Stimulated activated effector memory CD8-positive, alpha-beta T cell treated with anti-CD3 and anti-CD28 coated beads, Interleukin-12 subunit alpha, Interleukin-12 subunit beta, amount 100 ng/mL, for 72 hours (primary cell): ENCODE measurements around the gene KDM7A.
A peak's percentile ranks its signal among the peaks of the same experiment; 100 is the strongest.

ENCODE experiments used
- ATAC-seq: fragments of 150-1000 bp; cut with Tn5 transposase; 2 replicates; pipeline ENCODE4 v1.10.0; 2021
- DNase-seq, 2 donors: peaks; one replicate each; pipeline ENCODE4 v3.0.0; 2021 to 2022; ENCODE audit warnings: low spot score in 2 of 2
- H3K27ac Mint-ChIP-seq: one replicate; pipeline ENCODE4 v1.8.0; 2022; ENCODE audit warnings: mild to moderate bottlenecking, mixed read lengths
- H3K36me3 Mint-ChIP-seq: one replicate; pipeline ENCODE4 v1.8.0; 2022; ENCODE audit warnings: mild to moderate bottlenecking, mixed read lengths
- H3K4me1 Mint-ChIP-seq: one replicate; pipeline ENCODE4 v1.8.0; 2022; ENCODE audit warnings: mixed read lengths
- H3K4me3 Mint-ChIP-seq: one replicate; pipeline ENCODE4 v1.8.0; 2022; ENCODE audit warnings: mild to moderate bottlenecking, mixed read lengths
- H3K9me3 Mint-ChIP-seq: one replicate; pipeline ENCODE4 v1.8.0; 2022; ENCODE audit warnings: mixed read lengths

The KDM7A gene

DNA sequence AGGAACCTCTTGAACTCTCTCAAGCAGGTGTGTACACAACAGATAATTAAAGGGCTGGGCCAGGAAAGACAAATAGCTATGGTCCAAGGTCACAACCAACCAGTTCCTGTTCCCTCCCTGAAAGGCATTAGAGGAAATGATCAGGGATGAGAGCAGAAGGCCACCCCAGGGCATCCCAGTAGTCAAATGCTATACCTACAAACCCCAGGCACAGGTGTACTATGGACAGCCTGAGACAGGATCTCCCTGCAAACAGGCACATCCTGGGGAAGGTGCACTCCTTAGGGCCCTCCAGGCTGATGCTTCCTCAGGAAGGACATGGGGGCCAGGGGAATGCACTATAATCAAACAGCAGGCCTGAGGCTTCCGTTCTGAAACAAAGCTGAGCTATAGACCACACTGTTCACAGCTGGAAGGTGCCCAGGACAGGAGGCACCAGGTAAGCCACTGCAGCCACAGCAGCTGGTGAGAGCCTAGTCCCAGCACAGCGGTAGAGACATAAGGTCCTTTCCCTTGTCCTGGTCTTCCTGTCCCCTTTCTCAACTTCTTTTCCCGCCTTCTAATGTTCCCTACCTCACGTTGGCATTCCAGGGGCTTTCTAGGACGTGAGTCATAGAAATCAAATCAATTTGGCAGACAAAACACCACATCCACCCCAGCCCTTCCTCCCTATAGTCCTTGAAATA, 127.3 kb downstream of the KDM7A start:
- no peaks in the 10 kb centered on the region for H3K9me3 Mint-ChIP-seq
- H3K27ac Mint-ChIP-seq: no peak overlapping the region
- peaks cover 26% of the 10 kb centered on the region for H3K4me1 Mint-ChIP-seq
- H3K36me3 Mint-ChIP-seq: peaks cover 37% of the 10 kb centered on the region
- no peak overlapping the region for H3K4me3 Mint-ChIP-seq
- ATAC-seq (no peak), DNase-seq (no peak)

DNA sequence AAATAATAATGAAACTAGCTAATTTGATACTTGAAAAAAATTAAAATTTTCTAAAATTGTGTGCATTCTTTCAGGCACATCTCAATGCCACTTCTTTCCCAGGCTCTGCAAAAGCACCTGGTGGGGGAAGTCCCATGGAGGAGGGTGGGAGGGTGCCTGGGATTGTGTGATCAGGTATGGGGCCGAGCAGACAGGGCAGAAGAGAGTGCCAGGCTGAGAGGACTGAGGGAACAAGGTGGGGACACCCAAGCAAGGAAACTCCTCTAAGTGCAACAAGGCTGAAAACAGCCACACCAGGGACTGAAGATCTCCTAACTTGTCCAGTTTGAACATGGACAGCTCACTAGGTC, 127.8 kb downstream of the KDM7A start:
- Mint-ChIP-seq H3K4me3 (no peak overlapping the region), H3K27ac (no peak overlapping the region), H3K36me3 (peaks cover 39% of the 10 kb centered on the region), H3K4me1 (peaks cover 21% of the 10 kb centered on the region), H3K9me3 (no peaks in the 10 kb centered on the region)
- DNase-seq (no peak), ATAC-seq (no peak)

DNA sequence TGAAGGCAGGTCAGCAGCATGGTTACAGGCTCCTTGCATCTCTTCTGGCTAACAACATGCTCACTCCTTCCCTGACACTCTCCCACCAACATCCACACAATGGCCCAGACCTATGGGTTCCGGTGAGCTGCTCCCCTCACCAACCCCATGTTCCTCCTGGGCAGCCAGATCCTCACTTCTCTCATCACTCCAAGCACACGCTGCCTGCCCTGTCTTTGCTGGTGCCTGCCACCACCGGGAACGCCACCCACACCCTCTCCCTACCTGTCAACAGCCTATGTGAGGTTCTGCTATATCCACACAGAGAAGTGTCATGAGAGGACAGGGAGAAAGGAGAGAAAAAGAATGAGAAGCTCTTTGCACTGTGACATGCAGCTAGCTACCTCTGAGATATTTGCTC, 128.6 kb downstream of the KDM7A start:
- peaks cover 13% of the 10 kb centered on the region for H3K4me1 Mint-ChIP-seq
- H3K36me3 Mint-ChIP-seq: peaks cover 40% of the 10 kb centered on the region
- DNase-seq: no peak
- H3K27ac Mint-ChIP-seq: no peak overlapping the region
- ATAC-seq: no peak
- no peaks in the 10 kb centered on the region for H3K9me3 Mint-ChIP-seq
- no peak overlapping the region for H3K4me3 Mint-ChIP-seq

DNA sequence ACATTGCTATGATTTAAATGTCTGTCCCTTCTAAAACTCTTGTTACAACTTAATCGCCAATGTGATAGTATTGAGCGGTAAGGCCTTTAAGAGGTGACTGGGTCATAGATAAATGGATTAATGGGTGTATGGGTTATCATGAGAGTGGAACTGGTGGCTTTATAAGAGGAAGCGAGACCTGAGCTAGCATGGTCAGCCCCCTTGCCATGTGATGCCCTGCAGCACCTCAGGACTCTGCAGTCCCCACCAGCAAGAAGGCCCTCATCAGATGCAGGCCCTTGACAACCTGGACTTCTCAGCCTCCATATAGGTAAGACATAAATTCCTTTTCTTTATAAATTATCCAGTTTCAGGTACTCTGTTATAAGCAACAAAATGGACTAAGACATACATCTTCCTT, 129.6 kb downstream of the KDM7A start:
- no peak for ATAC-seq
- peaks cover 34% of the 10 kb centered on the region for H3K36me3 Mint-ChIP-seq
- H3K4me1 Mint-ChIP-seq: peaks cover 10% of the 10 kb centered on the region
- H3K9me3 Mint-ChIP-seq: no peaks in the 10 kb centered on the region
- H3K4me3 Mint-ChIP-seq: no peak overlapping the region
- no peak for DNase-seq
- H3K27ac Mint-ChIP-seq: no peak overlapping the region

DNA sequence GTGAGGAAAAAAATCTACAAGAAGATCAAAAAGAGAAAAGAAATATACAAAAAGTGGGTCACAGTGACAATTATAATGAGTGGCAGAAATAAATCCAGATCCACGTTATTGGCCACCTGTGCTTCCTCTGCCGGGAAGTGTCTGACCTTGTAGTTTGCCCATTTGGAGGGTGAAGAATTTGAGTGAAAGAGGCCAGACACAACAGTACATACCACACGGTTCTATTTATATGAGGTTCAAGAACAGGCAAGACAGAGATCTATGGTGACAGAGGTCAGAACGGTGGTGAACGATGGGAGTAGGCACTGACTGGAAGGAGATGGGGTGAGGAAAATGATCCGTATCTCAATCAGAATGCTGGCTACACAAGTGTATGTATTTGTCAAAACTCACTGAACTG, 131.1 kb downstream of the KDM7A start:
- H3K36me3 Mint-ChIP-seq: peaks cover 43% of the 10 kb centered on the region
- peaks cover 10% of the 10 kb centered on the region for H3K4me1 Mint-ChIP-seq
- no peaks in the 10 kb centered on the region for H3K9me3 Mint-ChIP-seq
- H3K27ac Mint-ChIP-seq: no peak overlapping the region
- DNase-seq (no peak), ATAC-seq (no peak)
- H3K4me3 Mint-ChIP-seq: no peak overlapping the region

DNA sequence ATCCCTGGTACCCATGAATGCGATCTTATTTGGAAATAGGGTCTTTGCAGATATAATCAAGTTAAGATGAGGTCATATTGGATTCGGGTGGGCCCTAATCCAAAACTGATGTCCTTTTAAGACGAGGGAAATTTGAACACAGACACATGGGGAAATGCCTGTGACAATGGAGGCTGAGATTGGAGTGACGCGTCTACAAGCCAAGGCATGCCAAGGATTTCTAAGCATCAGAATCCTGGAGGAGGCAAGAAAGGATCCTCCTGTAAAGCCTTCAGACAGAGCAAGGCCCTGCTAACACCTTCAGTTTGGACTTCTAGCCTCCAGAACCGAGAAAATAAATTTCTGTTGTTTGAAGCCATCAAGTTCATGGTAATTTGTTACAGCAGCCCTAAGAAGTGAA, 132.5 kb downstream of the KDM7A start:
- no peak for ATAC-seq
- Mint-ChIP-seq H3K36me3 (peaks cover 39% of the 10 kb centered on the region), H3K27ac (peak overlapping the region; percentile 24), H3K4me1 (peaks cover 14% of the 10 kb centered on the region), H3K9me3 (no peaks in the 10 kb centered on the region), H3K4me3 (no peak overlapping the region)
- no peak for DNase-seq

DNA sequence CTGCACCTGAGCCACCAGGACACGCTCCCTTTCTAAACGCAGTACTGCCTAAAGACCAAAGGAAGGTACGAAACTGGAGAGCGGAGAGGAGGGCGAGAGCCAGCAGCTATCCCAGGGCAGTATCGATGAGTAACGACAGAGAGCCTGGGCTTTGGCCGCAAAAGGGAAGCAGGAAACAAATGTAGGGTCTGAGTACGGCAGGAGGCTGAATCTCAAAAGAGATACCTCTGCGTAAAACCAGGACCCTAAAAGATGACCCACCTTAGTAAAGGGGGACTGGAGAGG, 134.5 kb downstream of the KDM7A start:
- DNase-seq: no peak
- Mint-ChIP-seq H3K4me1 (peaks cover 15% of the 10 kb centered on the region), H3K4me3 (no peak overlapping the region), H3K27ac (no peak overlapping the region), H3K36me3 (peaks cover 45% of the 10 kb centered on the region), H3K9me3 (no peaks in the 10 kb centered on the region)
- no peak for ATAC-seq

DNA sequence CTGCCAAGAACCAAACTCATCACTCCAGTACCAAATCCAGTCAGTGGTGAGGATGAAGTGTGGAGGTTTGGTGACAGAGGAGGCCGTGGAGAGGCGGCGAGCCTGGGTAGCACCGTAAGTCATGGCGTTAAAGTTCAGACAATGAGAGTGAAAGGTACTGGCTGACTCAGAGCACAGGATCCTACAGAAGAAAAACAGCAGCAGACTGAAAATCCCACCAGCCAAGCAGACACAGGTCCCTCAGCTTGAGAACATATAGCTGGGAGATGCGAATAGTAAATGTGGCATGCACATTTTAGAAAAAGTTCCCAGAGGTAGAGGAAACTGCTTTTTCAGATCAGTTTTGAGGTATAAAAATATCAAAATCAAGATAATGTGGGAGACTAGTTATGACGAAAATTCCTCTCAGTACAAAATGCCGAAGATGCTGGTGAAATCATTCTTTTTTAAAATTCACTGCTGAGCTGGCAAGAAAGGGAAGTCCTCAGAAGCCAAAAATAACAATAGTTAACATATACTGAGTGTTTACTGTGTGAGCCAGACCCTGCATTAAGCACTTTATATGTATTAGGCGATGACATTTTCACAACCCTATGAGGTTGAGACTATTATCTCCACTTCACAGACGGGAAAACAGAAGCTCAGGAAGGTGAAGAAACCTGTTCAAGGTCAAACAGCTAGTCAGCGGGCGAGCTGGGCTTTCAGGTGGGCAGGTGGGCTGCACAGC, 135.0 kb downstream of the KDM7A start:
- H3K4me1 Mint-ChIP-seq: peaks cover 18% of the 10 kb centered on the region
- H3K36me3 Mint-ChIP-seq: peaks cover 50% of the 10 kb centered on the region
- ATAC-seq (no peak), DNase-seq (no peak)
- no peak overlapping the region for H3K27ac Mint-ChIP-seq
- no peak overlapping the region for H3K4me3 Mint-ChIP-seq
- no peaks in the 10 kb centered on the region for H3K9me3 Mint-ChIP-seq

DNA sequence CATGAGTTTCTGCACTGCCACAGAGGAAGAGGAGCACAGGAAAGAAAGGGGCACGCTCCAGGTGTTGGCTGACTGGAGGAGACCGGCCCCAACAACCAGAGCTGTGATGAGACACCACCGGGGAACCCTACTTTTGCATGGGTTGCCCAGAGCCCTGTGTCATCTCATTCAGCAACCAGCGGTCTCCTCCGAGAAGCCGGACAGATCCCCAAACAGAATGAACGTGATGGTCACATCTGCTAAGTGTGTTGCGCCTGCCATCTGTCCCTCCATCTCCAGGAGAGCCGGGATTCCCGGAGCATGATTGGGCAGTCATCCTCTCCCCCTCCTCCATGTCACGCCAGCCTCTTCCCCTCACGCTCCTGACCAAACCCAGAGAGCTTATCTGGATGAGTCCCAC, 136.9 kb downstream of the KDM7A start:
- no peak for DNase-seq
- Mint-ChIP-seq H3K4me3 (no peak overlapping the region), H3K27ac (peak overlapping the region; percentile 54), H3K4me1 (peaks cover 35% of the 10 kb centered on the region), H3K36me3 (peaks cover 47% of the 10 kb centered on the region), H3K9me3 (no peaks in the 10 kb centered on the region)
- ATAC-seq: no peak

DNA sequence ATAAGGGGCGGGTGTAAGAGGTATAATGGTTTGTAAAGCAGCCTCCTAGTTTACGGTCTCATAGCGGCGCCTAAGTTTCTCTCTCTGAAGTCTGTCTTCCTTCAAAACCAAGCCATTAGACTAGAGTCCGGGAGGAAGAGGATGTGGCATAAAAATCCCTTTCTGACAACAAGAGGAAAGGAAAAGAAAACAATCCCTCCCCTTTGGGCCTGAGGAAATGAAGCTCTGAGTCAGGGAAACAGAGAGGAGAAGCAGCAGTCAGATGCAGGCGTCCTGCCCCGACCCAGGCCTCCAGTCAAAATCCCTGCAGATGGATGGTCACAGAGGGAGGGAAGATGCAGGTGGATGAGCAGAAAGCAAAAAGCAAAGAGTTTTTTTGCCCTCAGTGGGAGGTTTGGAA, 137.7 kb downstream of the KDM7A start:
- peak overlapping the region; percentile 60 for H3K27ac Mint-ChIP-seq

DNA sequence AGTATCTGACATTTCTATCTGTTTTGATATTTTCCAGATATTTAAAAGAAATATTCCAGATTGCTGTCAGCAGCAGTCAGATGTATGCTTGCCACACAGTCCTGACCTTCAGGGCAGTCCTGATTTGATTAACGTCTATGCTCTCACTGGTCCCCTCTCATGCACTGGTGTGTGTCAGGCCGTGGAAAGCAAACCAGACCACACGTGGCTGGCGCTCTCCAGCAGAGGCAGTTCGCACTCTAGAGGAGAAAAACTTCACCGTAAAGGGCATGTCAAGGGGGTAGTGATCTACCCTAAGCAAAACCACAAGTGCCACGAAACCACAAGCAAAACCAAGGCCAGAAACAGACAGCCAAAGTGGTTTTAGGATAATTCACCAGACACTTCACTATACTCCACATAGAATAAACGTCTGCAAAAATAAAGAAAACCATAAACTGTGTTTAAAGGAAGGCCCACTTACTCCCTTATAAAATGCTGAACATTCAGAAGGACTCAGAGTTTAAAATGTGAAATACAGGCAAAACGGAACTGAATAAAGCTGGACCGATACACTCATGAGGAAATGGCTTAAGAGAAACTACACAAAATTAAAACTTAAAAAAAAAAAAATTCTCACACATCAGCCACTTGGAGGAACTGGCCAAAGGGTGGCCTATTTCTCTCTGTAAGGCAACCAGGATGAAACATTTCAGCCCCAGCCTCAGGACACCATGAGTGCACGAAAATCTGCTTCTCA, 140.4 kb downstream of the KDM7A start:
- Mint-ChIP-seq H3K36me3 (peaks cover 51% of the 10 kb centered on the region), H3K9me3 (no peaks in the 10 kb centered on the region), H3K4me1 (peaks cover 35% of the 10 kb centered on the region), H3K4me3 (no peak overlapping the region), H3K27ac (peak overlapping the region; percentile 45)
- ATAC-seq: peak; percentile 83
- no peak for DNase-seq

More for the DNA sequence above, 137.7 kb downstream of the KDM7A start:
- DNase-seq: no peak
- H3K9me3 Mint-ChIP-seq: no peaks in the 10 kb centered on the region
- H3K36me3 Mint-ChIP-seq: peaks cover 40% of the 10 kb centered on the region
- peaks cover 35% of the 10 kb centered on the region for H3K4me1 Mint-ChIP-seq
- ATAC-seq: no peak
- H3K4me3 Mint-ChIP-seq: no peak overlapping the region

DNA sequence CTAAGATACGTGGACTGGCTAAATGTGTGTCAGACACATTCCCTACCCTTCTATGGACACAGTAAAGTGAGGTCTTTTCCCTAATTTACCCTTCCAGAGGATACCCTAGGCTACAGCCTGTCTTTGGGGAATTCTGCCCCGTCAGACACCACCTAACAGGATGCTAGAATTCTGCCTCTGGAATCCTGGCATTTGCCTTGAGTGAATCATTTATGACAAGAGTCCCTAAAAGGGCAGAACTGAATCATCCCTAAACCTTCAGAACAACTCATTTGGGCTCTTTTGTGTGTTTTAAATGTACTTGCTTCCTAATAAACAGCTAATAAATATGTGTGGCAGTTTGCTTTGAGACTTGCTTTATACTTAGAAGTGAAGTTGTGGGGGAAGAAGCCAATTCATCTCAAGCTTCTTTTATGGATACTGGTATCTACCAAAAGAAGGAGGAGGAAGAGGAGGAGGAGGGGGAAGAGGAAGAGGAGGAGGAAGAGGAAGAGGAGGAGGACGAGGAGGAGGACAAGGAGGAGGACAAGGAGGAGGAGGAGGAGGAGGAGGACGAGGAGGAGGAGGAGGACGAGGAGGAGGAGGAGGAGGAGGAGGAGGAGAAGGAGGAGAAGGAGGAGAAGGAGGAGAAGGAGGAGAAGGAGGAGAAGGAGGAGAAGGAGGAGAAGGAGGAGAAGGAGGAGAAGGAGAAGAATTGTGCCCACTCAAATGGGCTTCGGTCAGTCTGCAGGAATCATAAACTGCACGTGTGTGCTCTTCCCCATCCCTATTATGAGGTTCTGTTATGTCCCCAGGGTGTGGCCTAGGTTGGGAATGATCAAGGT, 141.2 kb downstream of the KDM7A start:
- H3K9me3 Mint-ChIP-seq: no peaks in the 10 kb centered on the region
- H3K4me3 Mint-ChIP-seq: no peak overlapping the region
- no peak for DNase-seq
- H3K4me1 Mint-ChIP-seq: peaks cover 35% of the 10 kb centered on the region
- ATAC-seq: no peak
- H3K36me3 Mint-ChIP-seq: peaks cover 50% of the 10 kb centered on the region
- peak overlapping the region; percentile 48 for H3K27ac Mint-ChIP-seq
